Nephron (organoid): Measurements from ENCODE around the gene PCSK2.

Experiments used
- H3K27ac Mint-ChIP-seq, 3 experiments: 2 replicates each; pipeline ENCODE4 v1.8.0; 2020; ENCODE audit warnings: mixed read lengths in 3 of 3, mild to moderate bottlenecking in 2 of 3, moderate library complexity in 1 of 3
- H3K27me3 Mint-ChIP-seq: 2 replicates; pipeline ENCODE4 v1.8.0; 2021; ENCODE audit warnings: low read depth, mild to moderate bottlenecking, moderate library complexity, mixed read lengths
- H3K36me3 Mint-ChIP-seq: 2 replicates; pipeline ENCODE4 v1.8.0; 2020; ENCODE audit warnings: low read depth, mixed read lengths
- H3K4me1 Mint-ChIP-seq: 2 replicates; pipeline ENCODE4 v1.8.0; 2020; ENCODE audit warnings: mixed read lengths
- H3K4me3 Mint-ChIP-seq, 3 experiments: 2 replicates each; pipeline ENCODE4 v1.8.0; 2020; ENCODE audit warnings: mild to moderate bottlenecking in 3 of 3, mixed read lengths in 3 of 3, moderate library complexity in 2 of 3
- H3K9me3 Mint-ChIP-seq: 2 replicates; pipeline ENCODE4 v1.8.0; 2020; ENCODE audit warnings: mixed read lengths
- TF ChIP-seq, protein P1 (sequence below), 3 experiments: fragments of 200-600 bp; sonication (generic); IDR thresholded peaks; one replicate each; pipeline ENCODE4 v1.5.0; 2021; ENCODE audit warnings: antibody characterized with exemption in 3 of 3; ENCODE audit not compliant: unreplicated experiment in 3 of 3

The PCSK2 gene

DNA sequence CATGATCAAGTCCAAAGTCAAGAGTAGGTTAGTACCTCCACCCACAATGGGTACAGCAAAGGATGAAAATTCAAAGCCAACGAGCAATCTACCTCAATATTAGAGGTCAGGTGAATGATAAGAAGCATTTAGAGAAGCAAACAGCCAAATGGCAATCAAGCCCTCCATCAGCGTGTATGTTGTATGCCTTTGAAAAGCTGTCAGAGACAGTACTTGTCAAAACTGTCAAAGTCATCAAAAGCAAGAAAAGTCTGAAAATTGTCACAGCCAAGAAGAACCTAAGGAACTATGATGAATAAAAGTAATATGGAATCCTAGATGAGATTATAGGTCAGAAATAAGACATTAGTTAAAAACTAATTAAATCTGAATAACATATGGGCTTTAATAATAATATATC is 99.3 kb downstream of the PCSK2 start:
- Mint-ChIP-seq H3K27ac (peak overlapping the region in 1 of 3 experiments; percentile 81), H3K36me3 (no peaks in the 10 kb centered on the region), H3K27me3 (no peaks in the 10 kb centered on the region), H3K4me1 (peaks cover 28% of the 10 kb centered on the region), H3K4me3 (no peak overlapping the region), H3K9me3 (no peaks in the 10 kb centered on the region)
- TF ChIP-seq, protein P1, sequence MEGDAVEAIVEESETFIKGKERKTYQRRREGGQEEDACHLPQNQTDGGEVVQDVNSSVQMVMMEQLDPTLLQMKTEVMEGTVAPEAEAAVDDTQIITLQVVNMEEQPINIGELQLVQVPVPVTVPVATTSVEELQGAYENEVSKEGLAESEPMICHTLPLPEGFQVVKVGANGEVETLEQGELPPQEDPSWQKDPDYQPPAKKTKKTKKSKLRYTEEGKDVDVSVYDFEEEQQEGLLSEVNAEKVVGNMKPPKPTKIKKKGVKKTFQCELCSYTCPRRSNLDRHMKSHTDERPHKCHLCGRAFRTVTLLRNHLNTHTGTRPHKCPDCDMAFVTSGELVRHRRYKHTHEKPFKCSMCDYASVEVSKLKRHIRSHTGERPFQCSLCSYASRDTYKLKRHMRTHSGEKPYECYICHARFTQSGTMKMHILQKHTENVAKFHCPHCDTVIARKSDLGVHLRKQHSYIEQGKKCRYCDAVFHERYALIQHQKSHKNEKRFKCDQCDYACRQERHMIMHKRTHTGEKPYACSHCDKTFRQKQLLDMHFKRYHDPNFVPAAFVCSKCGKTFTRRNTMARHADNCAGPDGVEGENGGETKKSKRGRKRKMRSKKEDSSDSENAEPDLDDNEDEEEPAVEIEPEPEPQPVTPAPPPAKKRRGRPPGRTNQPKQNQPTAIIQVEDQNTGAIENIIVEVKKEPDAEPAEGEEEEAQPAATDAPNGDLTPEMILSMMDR (IDR thresholded peaks at IDR 0.05; ENCODE audit: unreplicated experiment in 3 of 3): no peak

DNA sequence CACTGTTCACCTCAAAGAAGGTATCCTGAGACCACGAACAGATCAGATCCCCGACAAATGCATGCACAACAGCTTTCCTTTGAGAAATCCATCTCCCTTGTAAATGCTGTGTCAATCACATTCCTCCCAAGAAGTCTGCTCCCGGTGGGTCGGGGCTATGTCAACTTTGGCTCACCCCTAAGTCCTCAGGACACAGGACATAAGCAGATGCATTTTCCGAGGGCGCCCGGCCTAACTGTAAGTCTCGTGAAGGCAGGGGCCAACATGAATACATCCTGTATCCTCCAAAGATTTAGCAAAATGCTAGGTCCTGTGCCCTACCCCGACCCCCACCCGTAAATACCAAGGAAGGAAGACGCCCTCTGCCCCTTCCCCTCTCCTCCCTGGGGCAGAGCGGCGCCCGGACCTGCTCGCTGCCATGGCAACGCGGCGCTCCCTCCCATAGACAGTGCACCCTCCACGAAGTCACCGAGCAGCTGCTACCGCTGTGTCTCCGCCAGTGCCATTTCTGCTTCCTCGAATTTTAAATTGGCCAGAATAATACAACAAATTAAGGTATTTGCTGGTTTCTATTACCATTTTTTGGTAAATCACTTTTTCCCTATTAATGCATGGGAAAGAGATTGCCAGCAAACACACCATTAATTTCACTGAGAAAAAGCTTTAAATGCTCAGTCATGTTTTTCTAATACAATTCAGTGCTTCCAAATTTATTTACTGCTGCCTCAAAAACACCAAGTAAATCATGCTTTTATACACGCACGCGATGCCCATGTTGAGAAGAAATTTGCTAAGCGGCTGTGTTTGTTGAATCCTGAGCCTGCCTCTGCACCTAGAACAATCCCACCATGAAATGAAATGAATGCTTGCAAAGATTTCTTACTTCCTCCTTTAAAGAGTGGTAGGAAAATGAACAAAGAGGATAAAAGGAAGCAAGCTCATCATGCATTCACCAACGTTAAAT is 100.6 kb downstream of the PCSK2 start:
- H3K4me1 Mint-ChIP-seq: peaks cover 28% of the 10 kb centered on the region
- TF ChIP-seq, protein P1 (IDR thresholded peaks at IDR 0.05; ENCODE audit: unreplicated experiment in 3 of 3): no peak
- no peaks in the 10 kb centered on the region for H3K27me3 Mint-ChIP-seq
- H3K4me3 Mint-ChIP-seq: peak overlapping the region in 1 of 3 experiments; percentile 39
- peak overlapping the region; percentile 6 to 81 (median 40) for H3K27ac Mint-ChIP-seq
- H3K9me3 Mint-ChIP-seq: no peaks in the 10 kb centered on the region
- no peaks in the 10 kb centered on the region for H3K36me3 Mint-ChIP-seq

DNA sequence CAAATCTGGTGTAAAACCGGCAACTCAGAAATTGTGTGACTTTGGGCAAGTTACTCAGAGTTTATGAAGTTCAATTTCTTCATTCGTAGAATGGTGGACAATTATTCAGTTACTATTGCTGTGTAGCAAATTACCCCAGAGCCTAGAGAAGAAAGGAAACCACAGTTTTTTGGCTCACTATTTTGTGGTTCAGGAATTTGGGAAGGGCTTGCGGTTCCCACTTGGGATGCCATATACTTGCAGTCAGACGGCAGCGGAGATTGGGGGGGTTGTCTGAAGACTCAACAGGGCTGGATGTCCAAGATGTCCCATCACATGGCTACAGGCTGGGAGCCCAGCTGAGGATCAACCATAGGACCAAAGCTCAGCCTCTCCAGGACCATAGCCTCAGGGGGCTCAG is 108.1 kb downstream of the PCSK2 start:
- Mint-ChIP-seq H3K4me1 (peaks cover 8% of the 10 kb centered on the region), H3K27me3 (no peaks in the 10 kb centered on the region), H3K9me3 (no peaks in the 10 kb centered on the region), H3K27ac (no peak overlapping the region), H3K4me3 (no peak overlapping the region), H3K36me3 (no peaks in the 10 kb centered on the region)
- TF ChIP-seq, protein P1 (IDR thresholded peaks at IDR 0.05; ENCODE audit: unreplicated experiment in 3 of 3): no peak

DNA sequence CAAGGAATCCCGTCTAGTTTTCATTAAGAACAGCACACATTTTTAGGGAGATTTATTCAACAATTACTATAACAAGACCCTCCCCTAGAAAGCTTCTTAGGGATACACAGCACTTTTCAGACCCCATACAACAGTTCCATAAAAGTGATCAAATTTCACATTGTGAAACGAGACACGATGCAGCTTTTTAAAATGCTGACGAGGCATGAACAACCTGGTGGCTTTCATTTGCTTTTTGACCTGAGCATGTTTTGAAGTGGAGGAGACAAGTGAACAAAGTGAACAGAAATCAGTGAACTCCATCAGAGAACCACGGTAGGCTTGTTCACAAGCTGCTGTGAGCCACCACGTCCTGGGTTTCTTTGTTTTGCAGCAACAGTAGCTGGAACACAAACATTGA is 112.2 kb downstream of the PCSK2 start:
- H3K36me3 Mint-ChIP-seq: no peaks in the 10 kb centered on the region
- no peak overlapping the region for H3K4me3 Mint-ChIP-seq
- peaks cover 6% of the 10 kb centered on the region for H3K9me3 Mint-ChIP-seq
- no peaks in the 10 kb centered on the region for H3K27me3 Mint-ChIP-seq
- peak overlapping the region in 2 of 3 experiments; percentile 44 to 60 for H3K27ac Mint-ChIP-seq
- TF ChIP-seq, protein P1 (IDR thresholded peaks at IDR 0.05; ENCODE audit: unreplicated experiment in 3 of 3): no peak
- H3K4me1 Mint-ChIP-seq: peaks cover 33% of the 10 kb centered on the region

DNA sequence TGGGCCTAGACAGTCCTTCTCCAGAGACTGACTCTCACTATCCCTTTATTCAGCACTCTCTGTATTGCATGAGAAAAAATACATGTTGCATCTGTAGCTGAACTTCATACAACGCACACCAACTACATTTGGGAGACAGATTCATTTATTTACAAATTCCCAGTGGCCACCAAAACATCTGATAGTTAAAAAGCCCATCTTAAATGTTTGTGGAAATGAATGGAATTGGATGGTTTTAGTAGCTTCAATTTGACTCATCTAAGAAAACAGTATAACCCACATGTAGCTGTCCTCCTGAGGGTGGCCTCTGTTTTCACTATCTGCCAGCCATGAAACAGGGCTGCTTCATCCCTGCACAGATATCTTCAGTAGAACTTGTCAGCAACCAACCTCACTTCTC is 116.3 kb downstream of the PCSK2 start:
- peaks cover 6% of the 10 kb centered on the region for H3K9me3 Mint-ChIP-seq
- peak overlapping the region in 1 of 3 experiments; percentile 30 for H3K27ac Mint-ChIP-seq
- H3K36me3 Mint-ChIP-seq: no peaks in the 10 kb centered on the region
- TF ChIP-seq, protein P1 (IDR thresholded peaks at IDR 0.05; ENCODE audit: unreplicated experiment in 3 of 3): no peak
- no peak overlapping the region for H3K4me3 Mint-ChIP-seq
- peaks cover 47% of the 10 kb centered on the region for H3K4me1 Mint-ChIP-seq
- no peaks in the 10 kb centered on the region for H3K27me3 Mint-ChIP-seq
